Measurements from ENCODE around the gene KLHL1. TPM values are rescaled to one million over a fixed set of nuclear protein-coding genes. Genes with fewer than 3 reads are reported as not detected.

The KLHL1 gene
- total RNA-seq, 4 donors from 2014 or later: not detected

DNA sequence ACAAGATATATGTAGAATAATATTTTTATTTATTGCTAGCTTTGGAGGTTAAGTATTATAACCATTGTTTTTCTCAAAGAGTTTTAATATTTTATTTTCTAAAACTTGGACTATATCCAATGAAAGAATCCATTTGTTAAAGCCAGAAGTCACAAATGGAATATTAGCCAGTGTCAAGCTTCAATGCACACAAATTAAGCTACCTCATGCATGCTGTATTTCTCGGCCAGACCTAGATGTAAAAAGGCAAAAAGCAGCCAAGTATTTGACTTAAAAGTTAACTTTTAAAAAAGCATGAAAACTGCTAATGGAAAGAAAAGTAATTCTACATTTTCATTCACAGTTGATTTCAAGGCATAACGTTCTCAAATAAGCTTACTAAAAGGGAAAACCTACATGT, 160.7 kb downstream of the KLHL1 start:
- intact Hi-C loops (cut with DNase I; ENCODE audit: low total_unique reads): no loop called here
- TF ChIP-seq, protein P1, sequence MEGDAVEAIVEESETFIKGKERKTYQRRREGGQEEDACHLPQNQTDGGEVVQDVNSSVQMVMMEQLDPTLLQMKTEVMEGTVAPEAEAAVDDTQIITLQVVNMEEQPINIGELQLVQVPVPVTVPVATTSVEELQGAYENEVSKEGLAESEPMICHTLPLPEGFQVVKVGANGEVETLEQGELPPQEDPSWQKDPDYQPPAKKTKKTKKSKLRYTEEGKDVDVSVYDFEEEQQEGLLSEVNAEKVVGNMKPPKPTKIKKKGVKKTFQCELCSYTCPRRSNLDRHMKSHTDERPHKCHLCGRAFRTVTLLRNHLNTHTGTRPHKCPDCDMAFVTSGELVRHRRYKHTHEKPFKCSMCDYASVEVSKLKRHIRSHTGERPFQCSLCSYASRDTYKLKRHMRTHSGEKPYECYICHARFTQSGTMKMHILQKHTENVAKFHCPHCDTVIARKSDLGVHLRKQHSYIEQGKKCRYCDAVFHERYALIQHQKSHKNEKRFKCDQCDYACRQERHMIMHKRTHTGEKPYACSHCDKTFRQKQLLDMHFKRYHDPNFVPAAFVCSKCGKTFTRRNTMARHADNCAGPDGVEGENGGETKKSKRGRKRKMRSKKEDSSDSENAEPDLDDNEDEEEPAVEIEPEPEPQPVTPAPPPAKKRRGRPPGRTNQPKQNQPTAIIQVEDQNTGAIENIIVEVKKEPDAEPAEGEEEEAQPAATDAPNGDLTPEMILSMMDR (IDR thresholded peaks at IDR 0.05): no peak
- TF ChIP-seq POLR2A (IDR thresholded peaks at IDR 0.05): no peak

DNA sequence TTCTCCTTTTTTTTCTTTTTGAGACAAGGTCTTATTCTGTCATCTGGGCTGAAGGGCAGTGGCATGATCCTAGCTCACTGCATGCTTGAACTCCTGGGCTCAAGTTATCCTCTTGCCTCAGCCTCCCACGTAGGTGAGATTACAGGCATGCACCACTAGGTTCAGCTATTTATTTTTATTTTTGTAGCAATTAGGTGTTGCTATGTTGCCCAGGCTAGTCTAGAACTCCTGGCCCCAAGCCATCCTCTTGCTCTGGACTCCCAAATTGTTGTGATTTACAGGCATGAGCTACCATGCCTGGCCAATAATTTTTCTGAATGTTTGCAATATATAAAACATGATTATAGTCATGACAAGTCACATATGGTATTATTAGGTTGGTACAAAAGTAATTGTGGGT, 161.7 kb downstream of the KLHL1 start:
- intact Hi-C loops (cut with DNase I; ENCODE audit: low total_unique reads): no loop called here
- no peak for DNase-seq
- Histone ChIP-seq H3K27ac (no peak overlapping the region), H3K27me3 (no peaks in the 10 kb centered on the region), H3K36me3 (peaks cover 0 to 4% of the 10 kb centered on the region in 2 donors), H3K4me3 (no peak overlapping the region), H3K9me3 (no peaks in the 10 kb centered on the region), H3K4me1 (no peaks in the 10 kb centered on the region)
- TF ChIP-seq, protein P1 (IDR thresholded peaks at IDR 0.05): no peak
- TF ChIP-seq POLR2A (IDR thresholded peaks at IDR 0.05): no peak

More for the DNA sequence above, 160.7 kb downstream of the KLHL1 start:
- Histone ChIP-seq H3K27me3 (no peaks in the 10 kb centered on the region), H3K36me3 (no peaks in the 10 kb centered on the region), H3K27ac (no peak overlapping the region), H3K9me3 (no peaks in the 10 kb centered on the region), H3K4me3 (no peak overlapping the region), H3K4me1 (no peaks in the 10 kb centered on the region)
- DNase-seq: no peak

DNA sequence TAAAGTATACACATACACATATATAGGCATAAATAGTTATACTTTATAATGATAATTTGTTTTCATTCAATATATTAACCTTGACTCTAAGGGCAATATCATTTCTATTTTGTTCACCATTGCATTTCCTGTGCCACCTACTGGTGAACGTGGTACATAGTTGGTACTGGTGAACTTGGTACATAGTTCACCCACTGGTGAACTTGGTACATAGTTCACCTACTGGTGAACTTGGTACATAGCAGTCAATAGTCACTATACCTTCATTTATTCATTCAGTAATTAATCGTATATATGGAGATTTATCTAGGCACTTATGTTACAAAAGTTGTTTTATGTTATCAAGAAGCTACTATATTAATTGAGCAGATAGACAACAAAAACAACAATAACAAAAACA, 173.2 kb downstream of the KLHL1 start:
- intact Hi-C loops (cut with DNase I; ENCODE audit: low total_unique reads): no loop called here
- no peaks in the 10 kb centered on the region for H3K27me3 ChIP-seq
- no peak for DNase-seq
- H3K9me3 ChIP-seq: no peaks in the 10 kb centered on the region
- H3K27ac ChIP-seq: no peak overlapping the region
- no peaks in the 10 kb centered on the region for H3K36me3 ChIP-seq
- TF ChIP-seq, protein P1 (IDR thresholded peaks at IDR 0.05): no peak
- no peak for TF ChIP-seq POLR2A (IDR thresholded peaks at IDR 0.05)
- no peak overlapping the region for H3K4me3 ChIP-seq
- H3K4me1 ChIP-seq: no peaks in the 10 kb centered on the region

DNA sequence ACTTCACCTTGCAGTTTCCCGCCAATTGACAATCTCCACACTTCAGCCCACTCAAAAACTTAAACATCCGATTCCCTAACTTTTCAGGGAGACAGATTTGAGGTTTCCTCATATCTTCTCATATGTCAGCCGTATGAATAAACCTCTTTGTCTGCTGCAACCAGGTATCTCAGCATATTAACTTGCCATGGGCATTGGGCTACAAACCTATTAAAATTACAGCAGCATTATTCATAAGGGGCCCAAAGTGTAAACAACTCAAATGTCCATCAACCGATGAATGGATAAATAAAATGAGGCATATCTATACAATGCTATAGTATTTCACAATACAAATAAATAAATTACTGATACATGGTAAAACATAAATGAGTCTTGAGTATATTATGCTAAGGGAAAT, 180.0 kb downstream of the KLHL1 start:
- intact Hi-C loops (cut with DNase I; ENCODE audit: low total_unique reads): no loop called here
- H3K4me1 ChIP-seq: no peaks in the 10 kb centered on the region

DNA sequence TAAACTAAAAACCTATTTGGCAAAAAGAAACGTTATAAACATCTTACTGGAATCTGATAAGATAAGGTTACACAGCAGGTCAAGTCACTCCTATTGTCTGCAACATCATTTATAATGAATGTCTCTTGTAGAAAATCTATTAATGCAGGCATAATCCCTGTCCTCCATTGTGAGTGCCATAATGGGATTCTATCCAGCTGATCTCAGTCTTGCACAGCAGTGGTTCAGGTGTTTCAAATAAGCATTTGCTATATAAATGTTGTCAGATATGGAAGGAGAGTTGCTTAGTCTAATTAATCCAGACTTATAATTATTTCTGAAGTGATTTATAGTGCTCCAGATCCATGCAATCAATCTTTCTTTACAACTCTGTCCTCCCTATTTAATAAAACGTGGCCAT, 187.1 kb downstream of the KLHL1 start:
- intact Hi-C loops (cut with DNase I; ENCODE audit: low total_unique reads): no loop called here
- no peaks in the 10 kb centered on the region for H3K27me3 ChIP-seq
- H3K4me1 ChIP-seq: no peaks in the 10 kb centered on the region
- TF ChIP-seq, protein P1 (IDR thresholded peaks at IDR 0.05): no peak
- no peak for TF ChIP-seq POLR2A (IDR thresholded peaks at IDR 0.05)
- no peak overlapping the region for H3K4me3 ChIP-seq
- DNase-seq: no peak
- H3K9me3 ChIP-seq: no peaks in the 10 kb centered on the region
- no peak overlapping the region for H3K27ac ChIP-seq
- no peaks in the 10 kb centered on the region for H3K36me3 ChIP-seq

More for the DNA sequence above, 180.0 kb downstream of the KLHL1 start:
- Histone ChIP-seq H3K27ac (no peak overlapping the region), H3K36me3 (no peaks in the 10 kb centered on the region), H3K27me3 (no peaks in the 10 kb centered on the region), H3K9me3 (no peaks in the 10 kb centered on the region), H3K4me3 (no peak overlapping the region)
- TF ChIP-seq, protein P1 (IDR thresholded peaks at IDR 0.05): no peak
- no peak for TF ChIP-seq POLR2A (IDR thresholded peaks at IDR 0.05)
- DNase-seq: no peak

All from uterus (tissue), 4 donors.